22Rv1 (cell line): ENCODE results near the gene MIPEP.

Experiments used
- ZFX ChIP-seq: fragments of 450-650 bp; IDR thresholded peaks from 2 replicates; pipeline ENCODE4 v1.6.1; 2017; ENCODE audit warnings: antibody characterized with exemption, borderline replicate concordance
- TF ChIP-seq, protein P1 (sequence below): fragments of 450-650 bp; IDR thresholded peaks from 2 replicates; pipeline ENCODE4 v1.5.1; 2017; ENCODE audit warnings: mild to moderate bottlenecking

DNA sequence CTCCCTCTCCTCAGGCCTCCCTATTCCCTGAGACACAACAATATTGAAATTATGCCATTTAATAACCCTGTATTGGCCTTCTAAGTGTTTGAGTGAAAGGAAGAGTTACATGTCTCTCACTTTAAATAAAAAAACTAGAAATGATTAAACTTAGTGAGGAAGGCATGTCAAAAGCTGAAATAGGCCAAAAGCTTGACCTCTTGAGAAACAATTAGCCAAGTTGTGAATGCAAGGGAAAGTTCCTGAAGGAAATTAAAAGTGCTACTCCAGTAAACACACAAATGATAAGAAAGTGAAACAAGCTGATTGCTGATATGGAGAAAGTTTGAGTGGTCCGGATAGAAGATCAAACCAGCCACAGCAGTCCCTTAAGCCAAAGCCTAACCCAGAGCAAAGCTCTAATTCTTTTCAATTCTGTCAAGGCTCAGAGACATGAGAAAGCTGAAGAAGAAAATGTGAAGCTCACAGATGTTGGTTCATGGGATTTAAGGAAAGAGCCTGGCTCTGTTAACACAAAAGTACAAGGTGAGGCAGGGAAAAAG, 191.4 kb downstream of the MIPEP start:
- no peak for TF ChIP-seq ZFX
- TF ChIP-seq, protein P1, sequence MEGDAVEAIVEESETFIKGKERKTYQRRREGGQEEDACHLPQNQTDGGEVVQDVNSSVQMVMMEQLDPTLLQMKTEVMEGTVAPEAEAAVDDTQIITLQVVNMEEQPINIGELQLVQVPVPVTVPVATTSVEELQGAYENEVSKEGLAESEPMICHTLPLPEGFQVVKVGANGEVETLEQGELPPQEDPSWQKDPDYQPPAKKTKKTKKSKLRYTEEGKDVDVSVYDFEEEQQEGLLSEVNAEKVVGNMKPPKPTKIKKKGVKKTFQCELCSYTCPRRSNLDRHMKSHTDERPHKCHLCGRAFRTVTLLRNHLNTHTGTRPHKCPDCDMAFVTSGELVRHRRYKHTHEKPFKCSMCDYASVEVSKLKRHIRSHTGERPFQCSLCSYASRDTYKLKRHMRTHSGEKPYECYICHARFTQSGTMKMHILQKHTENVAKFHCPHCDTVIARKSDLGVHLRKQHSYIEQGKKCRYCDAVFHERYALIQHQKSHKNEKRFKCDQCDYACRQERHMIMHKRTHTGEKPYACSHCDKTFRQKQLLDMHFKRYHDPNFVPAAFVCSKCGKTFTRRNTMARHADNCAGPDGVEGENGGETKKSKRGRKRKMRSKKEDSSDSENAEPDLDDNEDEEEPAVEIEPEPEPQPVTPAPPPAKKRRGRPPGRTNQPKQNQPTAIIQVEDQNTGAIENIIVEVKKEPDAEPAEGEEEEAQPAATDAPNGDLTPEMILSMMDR, result no peak
